ENCODE data around the gene EML1.

Gene EML1

DNA sequence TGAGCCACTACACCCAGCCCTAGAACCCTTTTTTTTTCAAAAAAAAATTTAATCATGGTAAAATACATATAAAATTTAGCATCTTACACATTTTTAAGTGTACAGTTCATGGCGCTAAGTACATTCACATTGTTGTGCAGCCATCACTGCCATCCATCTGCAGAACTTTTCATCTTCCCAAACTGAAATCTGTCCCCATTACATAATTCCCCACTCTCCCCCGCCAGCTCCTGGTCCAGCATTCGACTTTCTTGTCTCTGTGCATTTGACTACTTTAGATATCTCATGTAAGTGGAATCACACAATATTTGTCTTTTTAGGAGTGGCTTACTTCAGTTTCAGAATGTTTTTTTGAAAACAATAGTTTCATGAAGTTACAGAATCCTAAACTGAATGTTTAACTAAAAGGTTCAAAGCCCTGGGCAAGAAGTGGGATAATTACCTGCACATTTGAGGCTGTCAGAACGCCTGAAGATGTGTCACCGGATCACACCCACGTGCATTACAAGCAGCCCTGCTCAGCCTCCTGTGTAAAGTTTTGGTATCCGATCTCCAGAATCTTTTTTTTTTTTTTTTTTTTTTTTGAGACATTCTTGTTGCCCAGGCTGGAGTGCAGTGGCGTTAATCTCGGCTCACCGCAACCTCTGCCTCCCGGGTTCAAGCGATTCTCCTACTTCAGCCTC lies 12.7 kb downstream of the EML1 start:
- TF ChIP-seq, protein P1, sequence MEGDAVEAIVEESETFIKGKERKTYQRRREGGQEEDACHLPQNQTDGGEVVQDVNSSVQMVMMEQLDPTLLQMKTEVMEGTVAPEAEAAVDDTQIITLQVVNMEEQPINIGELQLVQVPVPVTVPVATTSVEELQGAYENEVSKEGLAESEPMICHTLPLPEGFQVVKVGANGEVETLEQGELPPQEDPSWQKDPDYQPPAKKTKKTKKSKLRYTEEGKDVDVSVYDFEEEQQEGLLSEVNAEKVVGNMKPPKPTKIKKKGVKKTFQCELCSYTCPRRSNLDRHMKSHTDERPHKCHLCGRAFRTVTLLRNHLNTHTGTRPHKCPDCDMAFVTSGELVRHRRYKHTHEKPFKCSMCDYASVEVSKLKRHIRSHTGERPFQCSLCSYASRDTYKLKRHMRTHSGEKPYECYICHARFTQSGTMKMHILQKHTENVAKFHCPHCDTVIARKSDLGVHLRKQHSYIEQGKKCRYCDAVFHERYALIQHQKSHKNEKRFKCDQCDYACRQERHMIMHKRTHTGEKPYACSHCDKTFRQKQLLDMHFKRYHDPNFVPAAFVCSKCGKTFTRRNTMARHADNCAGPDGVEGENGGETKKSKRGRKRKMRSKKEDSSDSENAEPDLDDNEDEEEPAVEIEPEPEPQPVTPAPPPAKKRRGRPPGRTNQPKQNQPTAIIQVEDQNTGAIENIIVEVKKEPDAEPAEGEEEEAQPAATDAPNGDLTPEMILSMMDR (IDR thresholded peaks at IDR 0.05): no peak
- Histone ChIP-seq H3K36me3 (no peaks in the 10 kb centered on the region), H3K4me3 (ENCODE audit: low read depth in 1 of 2, low read length in 1 of 2) (no peak overlapping the region), H3K4me1 (ENCODE audit: control insufficient read depth in 1 of 2, insufficient read depth in 1 of 2, low read depth in 1 of 2, low read length in 1 of 2) (no peaks in the 10 kb centered on the region), H3K9me3 (no peaks in the 10 kb centered on the region), H3K27me3 (peaks cover 55% of the 10 kb centered on the region), H3K27ac (no peak overlapping the region)

DNA sequence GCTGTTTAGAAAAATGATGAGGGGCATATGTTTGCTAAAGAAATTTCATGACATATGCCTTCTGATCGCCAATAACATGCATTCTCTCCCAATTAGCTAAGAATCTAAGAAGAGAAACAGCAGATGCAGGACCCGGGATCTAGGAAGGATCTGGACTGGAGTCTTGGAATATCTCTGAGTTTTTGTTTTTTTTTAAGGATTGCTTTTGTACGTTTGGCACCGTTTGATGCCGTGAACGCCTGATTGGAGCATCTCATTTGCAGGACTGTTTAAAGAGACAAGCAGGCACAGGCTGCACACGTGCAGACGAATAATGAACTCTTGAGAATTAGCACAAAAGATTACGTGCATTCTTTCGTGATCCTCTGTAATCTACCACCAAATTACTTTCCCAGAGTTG lies 13.6 kb downstream of the EML1 start:
- Histone ChIP-seq H3K27ac (no peak overlapping the region), H3K4me3 (ENCODE audit: low read depth in 1 of 2, low read length in 1 of 2) (no peak overlapping the region), H3K9me3 (no peaks in the 10 kb centered on the region), H3K27me3 (peaks cover 51% of the 10 kb centered on the region), H3K36me3 (no peaks in the 10 kb centered on the region), H3K4me1 (ENCODE audit: control insufficient read depth in 1 of 2, insufficient read depth in 1 of 2, low read depth in 1 of 2, low read length in 1 of 2) (no peaks in the 10 kb centered on the region)
- TF ChIP-seq, protein P1 (IDR thresholded peaks at IDR 0.05): no peak

DNA sequence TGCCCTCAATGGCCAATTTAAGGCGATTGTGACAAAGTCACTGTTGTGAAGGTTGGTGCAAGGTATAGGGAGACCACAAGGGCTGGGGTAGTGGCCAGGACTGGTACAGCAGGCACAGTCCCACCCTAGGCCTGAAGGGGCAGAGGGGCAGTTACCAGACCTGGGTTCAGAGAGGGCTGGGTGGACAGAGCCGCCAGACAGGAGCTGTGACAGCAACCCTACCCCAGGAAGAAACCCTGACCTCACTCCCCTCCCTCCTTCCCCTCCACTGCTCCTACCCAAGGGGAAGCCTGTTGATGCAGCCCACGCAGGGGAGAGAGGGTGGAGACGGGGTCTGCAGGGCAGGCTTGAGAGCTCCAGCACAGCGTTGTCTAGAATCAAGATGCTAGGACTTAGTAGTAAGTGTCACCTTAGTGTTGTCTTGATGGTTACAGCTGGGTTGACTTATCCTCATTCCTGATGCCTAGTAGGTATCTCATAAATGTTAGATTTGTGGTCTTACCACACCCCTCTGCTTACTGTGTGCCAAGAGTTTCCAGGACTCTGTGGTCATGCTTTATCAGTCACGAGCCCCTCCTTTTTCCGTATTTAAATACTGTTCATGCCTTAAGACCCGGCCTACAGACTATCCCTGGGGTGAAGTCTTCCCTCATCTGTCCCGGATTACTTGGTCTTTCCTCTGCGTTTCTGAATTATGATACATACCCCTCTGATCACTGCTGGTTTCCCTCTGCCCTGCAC lies 14.4 kb downstream of the EML1 start:
- Histone ChIP-seq H3K9me3 (no peaks in the 10 kb centered on the region), H3K4me1 (ENCODE audit: control insufficient read depth in 1 of 2, insufficient read depth in 1 of 2, low read depth in 1 of 2, low read length in 1 of 2) (no peaks in the 10 kb centered on the region), H3K27me3 (peaks cover 51% of the 10 kb centered on the region), H3K4me3 (ENCODE audit: low read depth in 1 of 2, low read length in 1 of 2) (no peak overlapping the region), H3K36me3 (no peaks in the 10 kb centered on the region), H3K27ac (no peak overlapping the region)
- TF ChIP-seq, protein P1 (IDR thresholded peaks at IDR 0.05): no peak

DNA sequence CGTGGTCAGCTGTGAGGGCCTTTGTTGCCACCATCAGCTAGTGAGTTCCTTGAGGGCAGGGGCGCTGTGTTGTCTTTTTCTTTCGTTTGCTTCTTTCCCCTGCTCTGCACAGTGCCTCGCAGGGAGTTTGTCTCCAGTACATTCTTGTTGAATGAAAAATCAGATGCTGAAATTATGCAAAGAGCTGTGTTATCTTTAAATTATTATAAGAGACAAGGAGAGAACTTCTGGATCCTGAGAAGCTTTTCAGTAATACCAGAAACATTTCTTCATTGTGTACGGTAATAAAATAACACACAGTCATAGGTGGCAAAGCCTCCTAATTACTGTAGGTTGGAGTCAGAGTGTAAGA lies 14.9 kb downstream of the EML1 start:
- no peaks in the 10 kb centered on the region for H3K9me3 ChIP-seq
- no peak overlapping the region for H3K4me3 ChIP-seq (ENCODE audit: low read depth in 1 of 2, low read length in 1 of 2)
- TF ChIP-seq, protein P1 (IDR thresholded peaks at IDR 0.05): no peak
- H3K4me1 ChIP-seq (ENCODE audit: control insufficient read depth in 1 of 2, insufficient read depth in 1 of 2, low read depth in 1 of 2, low read length in 1 of 2): no peaks in the 10 kb centered on the region
- no peak overlapping the region for H3K27ac ChIP-seq
- H3K36me3 ChIP-seq: no peaks in the 10 kb centered on the region
- H3K27me3 ChIP-seq: peaks cover 54% of the 10 kb centered on the region

DNA sequence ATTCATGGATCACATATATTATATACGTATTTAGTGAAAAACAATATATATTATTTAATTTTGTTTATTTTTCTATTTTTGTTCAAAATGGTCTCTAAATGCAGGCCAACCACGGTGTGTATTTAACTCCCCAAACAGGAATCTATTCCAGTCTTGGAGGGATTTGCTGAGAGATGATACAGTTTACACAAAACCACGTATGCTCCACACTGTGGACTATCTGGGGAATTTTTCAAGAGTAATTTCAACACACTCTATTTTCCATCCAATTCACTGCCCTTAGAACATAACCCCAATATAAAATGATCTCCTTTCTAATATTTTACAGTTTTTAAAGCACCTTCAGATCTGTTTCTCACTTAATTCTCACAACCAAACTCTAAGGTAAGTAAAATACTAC lies 15.3 kb downstream of the EML1 start:
- Histone ChIP-seq H3K27me3 (peaks cover 54% of the 10 kb centered on the region), H3K4me3 (ENCODE audit: low read depth in 1 of 2, low read length in 1 of 2) (no peak overlapping the region), H3K36me3 (no peaks in the 10 kb centered on the region), H3K27ac (no peak overlapping the region), H3K4me1 (ENCODE audit: control insufficient read depth in 1 of 2, insufficient read depth in 1 of 2, low read depth in 1 of 2, low read length in 1 of 2) (no peaks in the 10 kb centered on the region), H3K9me3 (no peaks in the 10 kb centered on the region)
- TF ChIP-seq, protein P1 (IDR thresholded peaks at IDR 0.05): no peak

Data from neutrophil (primary cell).